Measurements from ENCODE around the gene TMEM140. TPM values are rescaled to one million over a fixed set of nuclear protein-coding genes. Genes with fewer than 3 reads are reported as not detected.
A peak's percentile ranks its signal among the peaks of the same experiment; 100 is the strongest.

TMEM140 gene
- total and polyA plus RNA-seq, 2 donors: 4.3 to 13.6 TPM

- peaks cover 0 to 4% of the 10 kb centered on the region in 2 donors for H3K4me1 ChIP-seq (ENCODE audit: control insufficient read depth in 2 of 2, insufficient read depth in 2 of 2, low read length in 2 of 2)
- DNase-seq (ENCODE audit: low read depth in 6 of 9, low spot score in 9 of 9): no peak
- H3K36me3 ChIP-seq (ENCODE audit: control insufficient read depth in 2 of 2, insufficient read depth in 2 of 2, low read length in 1 of 2): peaks cover 48 to 55% of the 10 kb centered on the region in 2 donors
- H3K27me3 ChIP-seq (ENCODE audit: control insufficient read depth in 2 of 2, insufficient read depth in 1 of 2, low read length in 1 of 2): no peaks in the 10 kb centered on the region
- H3K4me3 ChIP-seq (ENCODE audit: low read length in 2 of 2): no peak overlapping the region
- no peak overlapping the region for H3K27ac ChIP-seq (ENCODE audit: low read depth in 1 of 2, low read length in 1 of 2)
- H3K9me3 ChIP-seq (ENCODE audit: control insufficient read depth in 2 of 2, insufficient read depth in 1 of 2, low read length in 1 of 2): peaks cover 13 to 15% of the 10 kb centered on the region in 2 donors
- 82% methylated on average over 7 of the region's 7 CpGs for WGBS
Measured at GRCh38 chr7:135185471-135186260, 37.8 kb downstream of the TMEM140 start.

GRCh38 chr7:135186261-135186540 lies 38.3 kb downstream of the TMEM140 start:
- Histone ChIP-seq H3K36me3 (ENCODE audit: control insufficient read depth in 2 of 2, insufficient read depth in 2 of 2, low read length in 1 of 2) (peaks cover 48 to 55% of the 10 kb centered on the region in 2 donors), H3K27ac (ENCODE audit: low read depth in 1 of 2, low read length in 1 of 2) (no peak overlapping the region), H3K4me3 (ENCODE audit: low read length in 2 of 2) (no peak overlapping the region), H3K9me3 (ENCODE audit: control insufficient read depth in 2 of 2, insufficient read depth in 1 of 2, low read length in 1 of 2) (peaks cover 11 to 13% of the 10 kb centered on the region in 2 donors), H3K4me1 (ENCODE audit: control insufficient read depth in 2 of 2, insufficient read depth in 2 of 2, low read length in 2 of 2) (peaks cover 0 to 4% of the 10 kb centered on the region in 2 donors), H3K27me3 (ENCODE audit: control insufficient read depth in 2 of 2, insufficient read depth in 1 of 2, low read length in 1 of 2) (no peaks in the 10 kb centered on the region)
- 98% methylated on average over 3 of the region's 3 CpGs for whole genome bisulfite sequencing
- DNase-seq (ENCODE audit: low read depth in 6 of 9, low spot score in 9 of 9): no peak

DNA sequence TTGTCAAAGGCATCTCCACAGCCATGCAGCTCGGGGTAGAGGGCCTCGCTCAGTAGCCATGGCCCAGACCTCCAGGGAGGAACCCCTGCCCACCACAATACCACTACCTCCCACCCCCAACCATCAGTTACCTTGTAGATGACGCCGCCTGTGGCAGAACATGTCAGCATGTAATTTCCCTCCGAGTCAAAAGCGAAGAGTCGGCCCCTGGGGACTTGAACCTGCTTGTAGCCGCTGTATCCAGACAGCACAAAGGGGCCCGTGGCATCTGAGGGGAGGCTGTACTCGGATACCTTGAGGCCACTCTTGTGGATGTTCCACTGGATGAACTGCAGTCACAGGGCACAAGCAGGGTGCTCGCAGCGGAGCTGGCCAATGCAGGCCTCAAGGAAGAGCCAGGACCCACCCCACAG lies 39.0 kb downstream of the TMEM140 start:
- H3K9me3 ChIP-seq (ENCODE audit: control insufficient read depth in 2 of 2, insufficient read depth in 1 of 2, low read length in 1 of 2): peaks cover 10 to 11% of the 10 kb centered on the region in 2 donors
- DNase-seq (ENCODE audit: low read depth in 6 of 9, low spot score in 9 of 9): no peak

GRCh38 chr7:135188298-135188984 lies 40.6 kb downstream of the TMEM140 start:
- no peak overlapping the region for H3K27ac ChIP-seq (ENCODE audit: low read depth in 1 of 2, low read length in 1 of 2)

More for the DNA sequence above, 39.0 kb downstream of the TMEM140 start:
- H3K36me3 ChIP-seq (ENCODE audit: control insufficient read depth in 2 of 2, insufficient read depth in 2 of 2, low read length in 1 of 2): peaks cover 52 to 57% of the 10 kb centered on the region in 2 donors
- H3K27ac ChIP-seq (ENCODE audit: low read depth in 1 of 2, low read length in 1 of 2): no peak overlapping the region
- 93% methylated on average over 12 of the region's 12 CpGs for WGBS
- H3K4me3 ChIP-seq (ENCODE audit: low read length in 2 of 2): no peak overlapping the region
- peaks cover 0 to 4% of the 10 kb centered on the region in 2 donors for H3K4me1 ChIP-seq (ENCODE audit: control insufficient read depth in 2 of 2, insufficient read depth in 2 of 2, low read length in 2 of 2)
- no peaks in the 10 kb centered on the region for H3K27me3 ChIP-seq (ENCODE audit: control insufficient read depth in 2 of 2, insufficient read depth in 1 of 2, low read length in 1 of 2)

GRCh38 chr7:135189221-135189662 lies 41.4 kb downstream of the TMEM140 start:
- Histone ChIP-seq H3K4me3 (ENCODE audit: low read length in 2 of 2) (no peak overlapping the region), H3K36me3 (ENCODE audit: control insufficient read depth in 2 of 2, insufficient read depth in 2 of 2, low read length in 1 of 2) (peaks cover 60 to 69% of the 10 kb centered on the region in 2 donors), H3K4me1 (ENCODE audit: control insufficient read depth in 2 of 2, insufficient read depth in 2 of 2, low read length in 2 of 2) (peaks cover 0 to 4% of the 10 kb centered on the region in 2 donors), H3K9me3 (ENCODE audit: control insufficient read depth in 2 of 2, insufficient read depth in 1 of 2, low read length in 1 of 2) (no peaks in the 10 kb centered on the region), H3K27ac (ENCODE audit: low read depth in 1 of 2, low read length in 1 of 2) (no peak overlapping the region), H3K27me3 (ENCODE audit: control insufficient read depth in 2 of 2, insufficient read depth in 1 of 2, low read length in 1 of 2) (no peaks in the 10 kb centered on the region)
- DNase-seq (ENCODE audit: low read depth in 6 of 9, low spot score in 9 of 9): no peak
- 99% methylated on average over 6 of the region's 6 CpGs for WGBS

More at GRCh38 chr7:135188298-135188984, 40.6 kb downstream of the TMEM140 start:
- DNase-seq (ENCODE audit: low read depth in 6 of 9, low spot score in 9 of 9): no peak
- peaks cover 0 to 4% of the 10 kb centered on the region in 2 donors for H3K4me1 ChIP-seq (ENCODE audit: control insufficient read depth in 2 of 2, insufficient read depth in 2 of 2, low read length in 2 of 2)
- H3K9me3 ChIP-seq (ENCODE audit: control insufficient read depth in 2 of 2, insufficient read depth in 1 of 2, low read length in 1 of 2): peaks cover 0 to 2% of the 10 kb centered on the region in 2 donors
- no peaks in the 10 kb centered on the region for H3K27me3 ChIP-seq (ENCODE audit: control insufficient read depth in 2 of 2, insufficient read depth in 1 of 2, low read length in 1 of 2)
- peaks cover 62 to 64% of the 10 kb centered on the region in 2 donors for H3K36me3 ChIP-seq (ENCODE audit: control insufficient read depth in 2 of 2, insufficient read depth in 2 of 2, low read length in 1 of 2)
- no peak overlapping the region for H3K4me3 ChIP-seq (ENCODE audit: low read length in 2 of 2)
- 96% methylated on average over 12 of the region's 12 CpGs for WGBS

DNA sequence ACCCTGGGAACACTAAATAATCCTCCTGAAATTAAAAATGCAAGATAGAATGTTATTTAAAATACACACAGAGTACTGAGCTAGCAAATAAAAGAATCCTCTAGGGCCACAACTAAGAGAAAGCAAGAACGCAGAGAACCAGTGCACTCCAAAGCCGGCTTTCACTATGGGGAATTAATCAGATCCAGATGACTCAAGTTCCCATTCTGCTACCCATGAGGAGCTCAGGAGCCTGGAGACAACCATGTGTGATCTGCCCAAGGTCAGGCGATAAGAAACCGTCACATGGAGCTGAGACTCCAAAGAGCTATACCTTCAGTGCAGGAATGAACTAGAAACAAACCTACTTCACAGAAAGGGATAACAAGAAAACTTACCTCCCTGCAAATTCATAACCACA lies 42.1 kb downstream of the TMEM140 start:
- Histone ChIP-seq H3K9me3 (ENCODE audit: control insufficient read depth in 2 of 2, insufficient read depth in 1 of 2, low read length in 1 of 2) (no peaks in the 10 kb centered on the region), H3K4me1 (ENCODE audit: control insufficient read depth in 2 of 2, insufficient read depth in 2 of 2, low read length in 2 of 2) (peaks cover 0 to 4% of the 10 kb centered on the region in 2 donors), H3K4me3 (ENCODE audit: low read length in 2 of 2) (no peak overlapping the region), H3K27ac (ENCODE audit: low read depth in 1 of 2, low read length in 1 of 2) (no peak overlapping the region), H3K36me3 (ENCODE audit: control insufficient read depth in 2 of 2, insufficient read depth in 2 of 2, low read length in 1 of 2) (peaks cover 67 to 74% of the 10 kb centered on the region in 2 donors), H3K27me3 (ENCODE audit: control insufficient read depth in 2 of 2, insufficient read depth in 1 of 2, low read length in 1 of 2) (no peaks in the 10 kb centered on the region)
- no peak for DNase-seq (ENCODE audit: low read depth in 6 of 9, low spot score in 9 of 9)
- 97% methylated on average over 4 of the region's 4 CpGs for WGBS

- Histone ChIP-seq H3K9me3 (ENCODE audit: control insufficient read depth in 2 of 2, insufficient read depth in 1 of 2, low read length in 1 of 2) (no peaks in the 10 kb centered on the region), H3K27me3 (ENCODE audit: control insufficient read depth in 2 of 2, insufficient read depth in 1 of 2, low read length in 1 of 2) (no peaks in the 10 kb centered on the region), H3K27ac (ENCODE audit: low read depth in 1 of 2, low read length in 1 of 2) (peak overlapping the region in 1 of 2 donors; percentile 55), H3K4me3 (ENCODE audit: low read length in 2 of 2) (no peak overlapping the region), H3K4me1 (ENCODE audit: control insufficient read depth in 2 of 2, insufficient read depth in 2 of 2, low read length in 2 of 2) (peaks cover 0 to 4% of the 10 kb centered on the region in 2 donors), H3K36me3 (ENCODE audit: control insufficient read depth in 2 of 2, insufficient read depth in 2 of 2, low read length in 1 of 2) (peaks cover 67 to 73% of the 10 kb centered on the region in 2 donors)
- no peak for DNase-seq (ENCODE audit: low read depth in 6 of 9, low spot score in 9 of 9)
Measured at GRCh38 chr7:135190703-135191102, 42.8 kb downstream of the TMEM140 start.

GRCh38 chr7:135192914-135193536 lies 45.2 kb downstream of the TMEM140 start:
- Histone ChIP-seq H3K27ac (ENCODE audit: low read depth in 1 of 2, low read length in 1 of 2) (no peak overlapping the region), H3K36me3 (ENCODE audit: control insufficient read depth in 2 of 2, insufficient read depth in 2 of 2, low read length in 1 of 2) (peaks cover 64 to 72% of the 10 kb centered on the region in 2 donors), H3K27me3 (ENCODE audit: control insufficient read depth in 2 of 2, insufficient read depth in 1 of 2, low read length in 1 of 2) (no peaks in the 10 kb centered on the region), H3K4me1 (ENCODE audit: control insufficient read depth in 2 of 2, insufficient read depth in 2 of 2, low read length in 2 of 2) (peaks cover 0 to 4% of the 10 kb centered on the region in 2 donors), H3K4me3 (ENCODE audit: low read length in 2 of 2) (no peak overlapping the region), H3K9me3 (ENCODE audit: control insufficient read depth in 2 of 2, insufficient read depth in 1 of 2, low read length in 1 of 2) (no peaks in the 10 kb centered on the region)
- WGBS: 98% methylated on average over 11 of the region's 11 CpGs
- DNase-seq (ENCODE audit: low read depth in 6 of 9, low spot score in 9 of 9): no peak

DNA sequence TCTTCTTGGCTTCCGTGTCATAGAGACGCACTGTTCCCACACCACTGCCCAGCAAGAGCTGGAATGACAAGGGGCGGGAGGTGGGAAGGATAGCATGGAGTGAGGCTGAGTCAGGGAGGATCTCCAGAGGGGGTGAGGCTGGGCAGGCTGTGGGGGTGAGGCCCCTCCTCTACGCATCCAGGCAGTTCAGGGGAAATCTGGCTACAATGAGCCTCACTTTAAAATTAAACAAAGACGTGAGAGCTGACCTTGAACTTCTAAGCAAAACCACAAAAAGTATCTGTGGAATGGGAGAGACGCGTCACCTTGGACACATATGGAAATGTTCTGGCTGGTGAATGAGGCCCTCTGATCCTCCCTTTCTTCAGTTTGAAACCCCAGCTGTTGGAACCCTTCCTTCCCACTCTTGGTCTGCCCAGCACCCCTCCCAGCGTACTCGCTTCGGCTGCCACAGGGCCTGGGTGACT lies 45.8 kb downstream of the TMEM140 start:
- 92% methylated on average over 10 of the region's 10 CpGs for WGBS
- Histone ChIP-seq H3K36me3 (ENCODE audit: control insufficient read depth in 2 of 2, insufficient read depth in 2 of 2, low read length in 1 of 2) (peaks cover 62 to 69% of the 10 kb centered on the region in 2 donors), H3K27me3 (ENCODE audit: control insufficient read depth in 2 of 2, insufficient read depth in 1 of 2, low read length in 1 of 2) (no peaks in the 10 kb centered on the region), H3K27ac (ENCODE audit: low read depth in 1 of 2, low read length in 1 of 2) (peak overlapping the region; percentile 21 to 38), H3K9me3 (ENCODE audit: control insufficient read depth in 2 of 2, insufficient read depth in 1 of 2, low read length in 1 of 2) (no peaks in the 10 kb centered on the region), H3K4me3 (ENCODE audit: low read length in 2 of 2) (no peak overlapping the region), H3K4me1 (ENCODE audit: control insufficient read depth in 2 of 2, insufficient read depth in 2 of 2, low read length in 2 of 2) (peaks cover 0 to 4% of the 10 kb centered on the region in 2 donors)
- DNase-seq (ENCODE audit: low read depth in 6 of 9, low spot score in 9 of 9): no peak

All from thymus (tissue), 11 donors.